HG02588 (cell line): Measurements from ENCODE around the gene PPP2R3B.
"Not testable (repeated sequence)": the region's sequence is repeated elsewhere in the genome, so short reads cannot be mapped to it uniquely, and the experiment has no call there.

Source experiments
- ATAC-seq: cut with Tn5 transposase; IDR thresholded peaks from one replicate; pipeline ENCODE4 v1.9.1; 2021; ENCODE audit warnings: mild to moderate bottlenecking, moderate library complexity; ENCODE audit not compliant: unreplicated experiment

PPP2R3B gene

GRCh38 chrX:340641-341423 is 45.9 kb downstream of the PPP2R3B start:
- no peak for ATAC-seq

GRCh38 chrX:340121-340520 is 46.6 kb downstream of the PPP2R3B start:
- ATAC-seq = no peak

- no peak for ATAC-seq
Observed at GRCh38 chrX:338836-339400, 47.8 kb downstream of the PPP2R3B start.

- ATAC-seq = no peak
Observed at GRCh38 chrX:338281-338835, 48.3 kb downstream of the PPP2R3B start.

GRCh38 chrX:337331-337831 is 49.3 kb downstream of the PPP2R3B start:
- ATAC-seq = no peak

- no peak for ATAC-seq
Observed at GRCh38 chrX:336227-336626, 50.5 kb downstream of the PPP2R3B start.

- no peak for ATAC-seq
Observed at GRCh38 chrX:335758-336155, 51.0 kb downstream of the PPP2R3B start.

GRCh38 chrX:334971-335757 is 51.5 kb downstream of the PPP2R3B start:
- no peak for ATAC-seq

GRCh38 chrX:334331-334891 is 52.3 kb downstream of the PPP2R3B start:
- ATAC-seq = no peak

- no peak for ATAC-seq
Observed at GRCh38 chrX:333611-334311, 52.9 kb downstream of the PPP2R3B start.

- no peak for ATAC-seq
Observed at GRCh38 chrX:332916-333610, 53.6 kb downstream of the PPP2R3B start.

- ATAC-seq = no peak
Observed at GRCh38 chrX:332496-332860, 54.2 kb downstream of the PPP2R3B start.

- no peak for ATAC-seq
Observed at GRCh38 chrX:331825-332495, 54.7 kb downstream of the PPP2R3B start.

GRCh38 chrX:331151-331824 is 55.4 kb downstream of the PPP2R3B start:
- no peak for ATAC-seq

- no peak for ATAC-seq
Observed at GRCh38 chrX:330726-331150, 56.0 kb downstream of the PPP2R3B start.

GRCh38 chrX:330141-330725 is 56.5 kb downstream of the PPP2R3B start:
- not testable (repeated sequence) for ATAC-seq

GRCh38 chrX:329291-329910 is 57.3 kb downstream of the PPP2R3B start:
- ATAC-seq = no peak

- ATAC-seq = no peak
Observed at GRCh38 chrX:327660-328126, 59.0 kb downstream of the PPP2R3B start.
